HG03159 (cell line): ENCODE results near the gene AEN.

Experiments
- ATAC-seq: cut with Tn5 transposase; IDR thresholded peaks from one replicate; pipeline ENCODE4 v1.9.1; 2021; ENCODE audit warnings: mild to moderate bottlenecking, moderate library complexity; ENCODE audit not compliant: unreplicated experiment

Gene AEN

GRCh38 chr15:88648357-88649214 lies 27.4 kb downstream of the AEN start:
- ATAC-seq, result no peak

- ATAC-seq, result no peak
These were observed 28.2 kb downstream of the AEN start for GRCh38 chr15:88649286-88649733.

- ATAC-seq, result no peak
These were observed 28.8 kb downstream of the AEN start for GRCh38 chr15:88649753-88650551.

GRCh38 chr15:88650556-88650955 lies 29.4 kb downstream of the AEN start:
- ATAC-seq, result no peak

GRCh38 chr15:88651136-88651732 lies 30.1 kb downstream of the AEN start:
- no peak for ATAC-seq

- no peak for ATAC-seq
These were observed 30.8 kb downstream of the AEN start for GRCh38 chr15:88651971-88652370.

GRCh38 chr15:88652456-88653199 lies 31.5 kb downstream of the AEN start:
- ATAC-seq, result no peak

- ATAC-seq, result no peak
These were observed 32.3 kb downstream of the AEN start for GRCh38 chr15:88653200-88654064.

GRCh38 chr15:88654430-88655102 lies 33.4 kb downstream of the AEN start:
- no peak for ATAC-seq

GRCh38 chr15:88655103-88655553 lies 34.0 kb downstream of the AEN start:
- ATAC-seq, result no peak

- ATAC-seq, result no peak
These were observed 34.8 kb downstream of the AEN start for GRCh38 chr15:88655800-88656488.

GRCh38 chr15:88656760-88657221 lies 35.7 kb downstream of the AEN start:
- peak; percentile 87 for ATAC-seq

- no peak for ATAC-seq
These were observed 36.4 kb downstream of the AEN start for GRCh38 chr15:88657326-88658069.

- ATAC-seq, result no peak
These were observed 37.2 kb downstream of the AEN start for GRCh38 chr15:88658070-88658965.

GRCh38 chr15:88658972-88659931 lies 38.1 kb downstream of the AEN start:
- no peak for ATAC-seq
